ENCODE data around the gene TMEM81. TPM values are rescaled to one million over a fixed set of nuclear protein-coding genes. Genes with fewer than 3 reads are reported as not detected.

Gene TMEM81
- total and polyA plus RNA-seq, 2 experiments from 2014 or later, result 3.6 to 4.5 TPM

DNA sequence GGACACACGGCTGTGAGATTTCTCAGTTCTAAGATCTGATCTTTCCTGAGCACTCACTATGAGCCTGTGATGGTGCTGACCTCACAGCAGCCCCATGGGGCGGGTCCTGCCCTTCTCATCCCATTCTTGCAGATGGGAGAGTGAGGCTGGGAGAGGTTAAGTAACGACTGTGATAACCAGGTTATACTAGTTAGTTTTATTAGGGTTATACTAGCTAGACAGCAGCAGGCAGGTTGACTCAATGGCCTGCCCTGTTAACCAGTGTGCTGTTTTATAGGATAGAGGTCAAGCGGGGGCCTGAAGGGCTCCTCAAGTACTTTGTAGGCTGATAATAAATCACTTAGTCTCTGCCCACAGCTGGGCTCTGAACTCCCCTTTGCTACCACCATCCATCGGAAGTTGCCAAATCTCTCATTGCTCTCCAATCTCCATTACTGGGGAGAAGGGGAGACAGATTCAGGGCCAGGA is 36.5 kb downstream of the TMEM81 start (continued):
- TF ChIP-seq, protein P1, sequence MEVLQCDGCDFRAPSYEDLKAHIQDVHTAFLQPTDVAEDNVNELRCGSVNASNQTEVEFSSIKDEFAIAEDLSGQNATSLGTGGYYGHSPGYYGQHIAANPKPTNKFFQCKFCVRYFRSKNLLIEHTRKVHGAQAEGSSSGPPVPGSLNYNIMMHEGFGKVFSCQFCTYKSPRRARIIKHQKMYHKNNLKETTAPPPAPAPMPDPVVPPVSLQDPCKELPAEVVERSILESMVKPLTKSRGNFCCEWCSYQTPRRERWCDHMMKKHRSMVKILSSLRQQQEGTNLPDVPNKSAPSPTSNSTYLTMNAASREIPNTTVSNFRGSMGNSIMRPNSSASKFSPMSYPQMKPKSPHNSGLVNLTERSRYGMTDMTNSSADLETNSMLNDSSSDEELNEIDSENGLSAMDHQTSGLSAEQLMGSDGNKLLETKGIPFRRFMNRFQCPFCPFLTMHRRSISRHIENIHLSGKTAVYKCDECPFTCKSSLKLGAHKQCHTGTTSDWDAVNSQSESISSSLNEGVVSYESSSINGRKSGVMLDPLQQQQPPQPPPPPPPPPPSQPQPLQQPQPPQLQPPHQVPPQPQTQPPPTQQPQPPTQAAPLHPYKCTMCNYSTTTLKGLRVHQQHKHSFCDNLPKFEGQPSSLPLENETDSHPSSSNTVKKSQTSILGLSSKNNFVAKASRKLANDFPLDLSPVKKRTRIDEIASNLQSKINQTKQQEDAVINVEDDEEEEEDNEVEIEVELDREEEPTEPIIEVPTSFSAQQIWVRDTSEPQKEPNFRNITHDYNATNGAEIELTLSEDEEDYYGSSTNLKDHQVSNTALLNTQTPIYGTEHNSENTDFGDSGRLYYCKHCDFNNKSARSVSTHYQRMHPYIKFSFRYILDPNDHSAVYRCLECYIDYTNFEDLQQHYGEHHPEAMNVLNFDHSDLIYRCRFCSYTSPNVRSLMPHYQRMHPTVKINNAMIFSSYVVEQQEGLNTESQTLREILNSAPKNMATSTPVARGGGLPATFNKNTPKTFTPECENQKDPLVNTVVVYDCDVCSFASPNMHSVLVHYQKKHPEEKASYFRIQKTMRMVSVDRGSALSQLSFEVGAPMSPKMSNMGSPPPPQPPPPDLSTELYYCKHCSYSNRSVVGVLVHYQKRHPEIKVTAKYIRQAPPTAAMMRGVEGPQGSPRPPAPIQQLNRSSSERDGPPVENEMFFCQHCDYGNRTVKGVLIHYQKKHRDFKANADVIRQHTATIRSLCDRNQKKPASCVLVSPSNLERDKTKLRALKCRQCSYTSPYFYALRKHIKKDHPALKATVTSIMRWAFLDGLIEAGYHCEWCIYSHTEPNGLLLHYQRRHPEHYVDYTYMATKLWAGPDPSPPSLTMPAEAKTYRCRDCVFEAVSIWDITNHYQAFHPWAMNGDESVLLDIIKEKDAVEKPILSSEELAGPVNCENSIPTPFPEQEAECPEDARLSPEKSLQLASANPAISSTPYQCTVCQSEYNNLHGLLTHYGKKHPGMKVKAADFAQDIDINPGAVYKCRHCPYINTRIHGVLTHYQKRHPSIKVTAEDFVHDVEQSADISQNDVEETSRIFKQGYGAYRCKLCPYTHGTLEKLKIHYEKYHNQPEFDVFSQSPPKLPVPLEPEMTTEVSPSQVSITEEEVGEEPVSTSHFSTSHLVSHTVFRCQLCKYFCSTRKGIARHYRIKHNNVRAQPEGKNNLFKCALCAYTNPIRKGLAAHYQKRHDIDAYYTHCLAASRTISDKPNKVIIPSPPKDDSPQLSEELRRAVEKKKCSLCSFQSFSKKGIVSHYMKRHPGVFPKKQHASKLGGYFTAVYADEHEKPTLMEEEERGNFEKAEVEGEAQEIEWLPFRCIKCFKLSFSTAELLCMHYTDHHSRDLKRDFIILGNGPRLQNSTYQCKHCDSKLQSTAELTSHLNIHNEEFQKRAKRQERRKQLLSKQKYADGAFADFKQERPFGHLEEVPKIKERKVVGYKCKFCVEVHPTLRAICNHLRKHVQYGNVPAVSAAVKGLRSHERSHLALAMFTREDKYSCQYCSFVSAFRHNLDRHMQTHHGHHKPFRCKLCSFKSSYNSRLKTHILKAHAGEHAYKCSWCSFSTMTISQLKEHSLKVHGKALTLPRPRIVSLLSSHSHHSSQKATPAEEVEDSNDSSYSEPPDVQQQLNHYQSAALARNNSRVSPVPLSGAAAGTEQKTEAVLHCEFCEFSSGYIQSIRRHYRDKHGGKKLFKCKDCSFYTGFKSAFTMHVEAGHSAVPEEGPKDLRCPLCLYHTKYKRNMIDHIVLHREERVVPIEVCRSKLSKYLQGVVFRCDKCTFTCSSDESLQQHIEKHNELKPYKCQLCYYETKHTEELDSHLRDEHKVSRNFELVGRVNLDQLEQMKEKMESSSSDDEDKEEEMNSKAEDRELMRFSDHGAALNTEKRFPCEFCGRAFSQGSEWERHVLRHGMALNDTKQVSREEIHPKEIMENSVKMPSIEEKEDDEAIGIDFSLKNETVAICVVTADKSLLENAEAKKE (CRISPR knock-in tag; IDR thresholded peaks at IDR 0.05), result no peak
- no peak for TF ChIP-seq EZH2phosphoT487 (IDR thresholded peaks at IDR 0.05; ENCODE audit: unreplicated experiment)
- no peak for TF ChIP-seq NANOG (IDR thresholded peaks at IDR 0.05; ENCODE audit: borderline replicate concordance)

DNA sequence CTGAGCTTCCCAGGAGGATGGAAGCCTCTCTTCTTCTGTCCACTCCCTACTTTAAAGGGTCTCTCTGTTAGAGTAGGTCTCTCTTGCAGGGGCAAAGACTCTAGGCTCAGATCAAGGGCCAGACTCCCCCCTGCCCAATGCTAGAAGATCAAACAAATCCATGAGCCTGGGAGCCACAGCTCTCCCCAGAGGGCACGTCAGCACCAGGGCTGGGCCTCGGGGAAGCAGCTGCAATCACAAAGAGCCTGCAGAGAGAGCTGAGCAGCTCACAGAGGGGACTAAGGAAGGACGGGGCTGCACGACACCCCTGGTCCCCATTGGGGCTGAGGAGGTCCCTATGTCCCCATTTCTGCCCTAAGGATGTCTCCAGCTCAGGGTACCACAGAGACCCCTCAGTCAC is 37.4 kb downstream of the TMEM81 start:
- peaks cover 37% of the 10 kb centered on the region for H3K4me1 Mint-ChIP-seq
- no peak for TF ChIP-seq STAT1 (IDR thresholded peaks at IDR 0.05; ENCODE audit: unreplicated experiment)
- TF ChIP-seq, protein P2, sequence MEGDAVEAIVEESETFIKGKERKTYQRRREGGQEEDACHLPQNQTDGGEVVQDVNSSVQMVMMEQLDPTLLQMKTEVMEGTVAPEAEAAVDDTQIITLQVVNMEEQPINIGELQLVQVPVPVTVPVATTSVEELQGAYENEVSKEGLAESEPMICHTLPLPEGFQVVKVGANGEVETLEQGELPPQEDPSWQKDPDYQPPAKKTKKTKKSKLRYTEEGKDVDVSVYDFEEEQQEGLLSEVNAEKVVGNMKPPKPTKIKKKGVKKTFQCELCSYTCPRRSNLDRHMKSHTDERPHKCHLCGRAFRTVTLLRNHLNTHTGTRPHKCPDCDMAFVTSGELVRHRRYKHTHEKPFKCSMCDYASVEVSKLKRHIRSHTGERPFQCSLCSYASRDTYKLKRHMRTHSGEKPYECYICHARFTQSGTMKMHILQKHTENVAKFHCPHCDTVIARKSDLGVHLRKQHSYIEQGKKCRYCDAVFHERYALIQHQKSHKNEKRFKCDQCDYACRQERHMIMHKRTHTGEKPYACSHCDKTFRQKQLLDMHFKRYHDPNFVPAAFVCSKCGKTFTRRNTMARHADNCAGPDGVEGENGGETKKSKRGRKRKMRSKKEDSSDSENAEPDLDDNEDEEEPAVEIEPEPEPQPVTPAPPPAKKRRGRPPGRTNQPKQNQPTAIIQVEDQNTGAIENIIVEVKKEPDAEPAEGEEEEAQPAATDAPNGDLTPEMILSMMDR (conservative IDR thresholded peaks at IDR 0.05; ENCODE audit: low read depth in 2 of 2), result no peak
- no peak for TF ChIP-seq CREB1 (CRISPR knock-in tag; IDR thresholded peaks at IDR 0.05; ENCODE audit: low read depth)
- TF ChIP-seq NANOG (IDR thresholded peaks at IDR 0.05; ENCODE audit: borderline replicate concordance), result no peak
- no peak for TF ChIP-seq EZH2phosphoT487 (IDR thresholded peaks at IDR 0.05; ENCODE audit: unreplicated experiment)
- TF ChIP-seq POLR2AphosphoS5 (IDR thresholded peaks at IDR 0.05; ENCODE audit: low read depth), result no peak
- TF ChIP-seq ZNF331 (CRISPR knock-in tag; IDR thresholded peaks at IDR 0.05; ENCODE audit: low read depth), result no peak
- TF ChIP-seq, protein P3, sequence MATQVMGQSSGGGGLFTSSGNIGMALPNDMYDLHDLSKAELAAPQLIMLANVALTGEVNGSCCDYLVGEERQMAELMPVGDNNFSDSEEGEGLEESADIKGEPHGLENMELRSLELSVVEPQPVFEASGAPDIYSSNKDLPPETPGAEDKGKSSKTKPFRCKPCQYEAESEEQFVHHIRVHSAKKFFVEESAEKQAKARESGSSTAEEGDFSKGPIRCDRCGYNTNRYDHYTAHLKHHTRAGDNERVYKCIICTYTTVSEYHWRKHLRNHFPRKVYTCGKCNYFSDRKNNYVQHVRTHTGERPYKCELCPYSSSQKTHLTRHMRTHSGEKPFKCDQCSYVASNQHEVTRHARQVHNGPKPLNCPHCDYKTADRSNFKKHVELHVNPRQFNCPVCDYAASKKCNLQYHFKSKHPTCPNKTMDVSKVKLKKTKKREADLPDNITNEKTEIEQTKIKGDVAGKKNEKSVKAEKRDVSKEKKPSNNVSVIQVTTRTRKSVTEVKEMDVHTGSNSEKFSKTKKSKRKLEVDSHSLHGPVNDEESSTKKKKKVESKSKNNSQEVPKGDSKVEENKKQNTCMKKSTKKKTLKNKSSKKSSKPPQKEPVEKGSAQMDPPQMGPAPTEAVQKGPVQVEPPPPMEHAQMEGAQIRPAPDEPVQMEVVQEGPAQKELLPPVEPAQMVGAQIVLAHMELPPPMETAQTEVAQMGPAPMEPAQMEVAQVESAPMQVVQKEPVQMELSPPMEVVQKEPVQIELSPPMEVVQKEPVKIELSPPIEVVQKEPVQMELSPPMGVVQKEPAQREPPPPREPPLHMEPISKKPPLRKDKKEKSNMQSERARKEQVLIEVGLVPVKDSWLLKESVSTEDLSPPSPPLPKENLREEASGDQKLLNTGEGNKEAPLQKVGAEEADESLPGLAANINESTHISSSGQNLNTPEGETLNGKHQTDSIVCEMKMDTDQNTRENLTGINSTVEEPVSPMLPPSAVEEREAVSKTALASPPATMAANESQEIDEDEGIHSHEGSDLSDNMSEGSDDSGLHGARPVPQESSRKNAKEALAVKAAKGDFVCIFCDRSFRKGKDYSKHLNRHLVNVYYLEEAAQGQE (IDR thresholded peaks at IDR 0.05; ENCODE audit: unreplicated experiment), result no peak
- TF ChIP-seq ZNF114 (CRISPR knock-in tag; IDR thresholded peaks at IDR 0.05), result no peak
- no peak for TF ChIP-seq EZH2 (IDR thresholded peaks at IDR 0.05; ENCODE audit: low read depth, unreplicated experiment)
- TF ChIP-seq, protein P4, sequence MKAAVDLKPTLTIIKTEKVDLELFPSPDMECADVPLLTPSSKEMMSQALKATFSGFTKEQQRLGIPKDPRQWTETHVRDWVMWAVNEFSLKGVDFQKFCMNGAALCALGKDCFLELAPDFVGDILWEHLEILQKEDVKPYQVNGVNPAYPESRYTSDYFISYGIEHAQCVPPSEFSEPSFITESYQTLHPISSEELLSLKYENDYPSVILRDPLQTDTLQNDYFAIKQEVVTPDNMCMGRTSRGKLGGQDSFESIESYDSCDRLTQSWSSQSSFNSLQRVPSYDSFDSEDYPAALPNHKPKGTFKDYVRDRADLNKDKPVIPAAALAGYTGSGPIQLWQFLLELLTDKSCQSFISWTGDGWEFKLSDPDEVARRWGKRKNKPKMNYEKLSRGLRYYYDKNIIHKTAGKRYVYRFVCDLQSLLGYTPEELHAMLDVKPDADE (IDR thresholded peaks at IDR 0.05), result no peak

More for the DNA sequence above, 37.4 kb downstream of the TMEM81 start:
- Histone ChIP-seq H3K27ac (ENCODE audit: low read depth) (no peak overlapping the region), H2AFZ (no peak overlapping the region), H4K20me1 (replicated peaks; ENCODE audit: insufficient read depth) (no peaks in the 10 kb centered on the region), H3K4me1 (ENCODE audit: insufficient read depth) (peaks cover 34% of the 10 kb centered on the region), H3K27me3 (ENCODE audit: insufficient read depth) (peaks cover 19% of the 10 kb centered on the region; the same call in 1 of the 2 replicates), H3K4me3 (no peak overlapping the region), H3K4me2 (no peak overlapping the region), H3K9me2 (ENCODE audit: insufficient read depth) (0 out of 2 replicates have a peak, but pooled peaks cover 4% of the 10 kb centered on the region), H3K79me2 (replicated peaks; ENCODE audit: insufficient read depth) (no peaks in the 10 kb centered on the region), H3F3A (replicated peaks; ENCODE audit: low read depth) (no peaks in the 10 kb centered on the region), H3K36me3 (ENCODE audit: insufficient read depth) (no peaks in the 10 kb centered on the region)
- Mint-ChIP-seq H3K27me3 (ENCODE audit: insufficient read depth, low read depth, poor library complexity) (peaks cover 24% of the 10 kb centered on the region), H3K9me3 (no peaks in the 10 kb centered on the region), H3K27ac (no peak overlapping the region), H3K4me3 (no peak overlapping the region), H3K36me3 (ENCODE audit: low read depth) (no peaks in the 10 kb centered on the region)
- ATAC-seq (no peak), DNase-seq (ENCODE audit: low spot score) (no peak)
